Measurements from ENCODE around the gene SREBF2.
A peak's percentile ranks its signal among the peaks of the same experiment; 100 is the strongest.

SREBF2 gene

GRCh38 chr22:41916745-41917358 is 83.9 kb downstream of the SREBF2 start:
- H3K27ac ChIP-seq = no peak overlapping the region
- DNase-seq (ENCODE audit: low spot score) = no peak
- CTCF ChIA-PET = no interaction called here
- TF ChIP-seq CTCF (conservative IDR thresholded peaks at IDR 0.05; ENCODE audit: low read depth) = no peak
- POLR2A ChIA-PET (ENCODE audit: low non-redundant PET) = no interaction called here

GRCh38 chr22:41917375-41917902 is 84.5 kb downstream of the SREBF2 start:
- ChIA-PET CTCF (no interaction called here), POLR2A (ENCODE audit: low non-redundant PET) (interaction anchor here (0.6 kb wide), 1 partner anchor 14 kb away, joined by 3 read pairs; no protein-coding TSS in a partner anchor)
- no peak for TF ChIP-seq CTCF (conservative IDR thresholded peaks at IDR 0.05; ENCODE audit: low read depth)
- no peak overlapping the region for H3K27ac ChIP-seq
- no peak for DNase-seq (ENCODE audit: low spot score)

- no peak for TF ChIP-seq CTCF (conservative IDR thresholded peaks at IDR 0.05; ENCODE audit: low read depth)
- no peak overlapping the region for H3K27ac ChIP-seq
- CTCF ChIA-PET = no interaction called here
- POLR2A ChIA-PET (ENCODE audit: low non-redundant PET) = interaction anchor here (0.6 kb wide), 1 partner anchor 13 kb away, joined by 3 read pairs; no protein-coding TSS in a partner anchor
- peak; percentile 36 for DNase-seq (ENCODE audit: low spot score)
Measured at GRCh38 chr22:41917903-41918791, 85.2 kb downstream of the SREBF2 start.

GRCh38 chr22:41919357-41920224 is 86.7 kb downstream of the SREBF2 start:
- H3K27ac ChIP-seq = no peak overlapping the region

GRCh38 chr22:41920271-41920976 is 87.5 kb downstream of the SREBF2 start:
- POLR2A ChIA-PET (ENCODE audit: low non-redundant PET) = no interaction called here
- CTCF ChIA-PET = no interaction called here
- no peak overlapping the region for H3K27ac ChIP-seq
- no peak for TF ChIP-seq CTCF (conservative IDR thresholded peaks at IDR 0.05; ENCODE audit: low read depth)
- DNase-seq (ENCODE audit: low spot score) = no peak

More at GRCh38 chr22:41919357-41920224, 86.7 kb downstream of the SREBF2 start:
- POLR2A ChIA-PET (ENCODE audit: low non-redundant PET) = no interaction called here
- DNase-seq (ENCODE audit: low spot score) = no peak
- no peak for TF ChIP-seq CTCF (conservative IDR thresholded peaks at IDR 0.05; ENCODE audit: low read depth)
- CTCF ChIA-PET = no interaction called here

Data from RWPE1 (cell line).